Measurements from ENCODE around the gene LY86.

Gene LY86

GRCh38 chr6:6678811-6679210 is 90.3 kb downstream of the LY86 start:
- H4K20me1 ChIP-seq (ENCODE audit: control insufficient read depth, insufficient read depth, low read depth, low read length) = no peaks in the 10 kb centered on the region
- H3K4me2 ChIP-seq (ENCODE audit: low read length) = no peak overlapping the region
- H3K27me3 ChIP-seq (ENCODE audit: control insufficient read depth, low read length) = peaks cover 10% of the 10 kb centered on the region
- no peak overlapping the region for H3K4me3 ChIP-seq (ENCODE audit: low read length)
- H3K4me1 ChIP-seq (ENCODE audit: control insufficient read depth, low read length) = peaks cover 4% of the 10 kb centered on the region
- H3K9me3 ChIP-seq (ENCODE audit: control insufficient read depth, insufficient read depth, low read length) = no peaks in the 10 kb centered on the region
- H3K27ac ChIP-seq (ENCODE audit: low read depth, low read length) = no peak overlapping the region
- H3F3A ChIP-seq (ENCODE audit: control insufficient read depth, insufficient read depth) = no peaks in the 10 kb centered on the region
- H3K79me2 ChIP-seq (ENCODE audit: control insufficient read depth, low read length) = no peaks in the 10 kb centered on the region
- H3K9me2 ChIP-seq (replicated peaks; ENCODE audit: control insufficient read depth, low read length) = no peaks in the 10 kb centered on the region
- no peak for TF ChIP-seq EZH2phosphoT487 (IDR thresholded peaks at IDR 0.05; ENCODE audit: borderline replicate concordance, low read length)
- no peak for TF ChIP-seq CTCF (IDR thresholded peaks at IDR 0.05; ENCODE audit: low read depth, low read length, poor library complexity, severe bottlenecking)
- no peaks in the 10 kb centered on the region for H3K36me3 ChIP-seq (ENCODE audit: control insufficient read depth, low read length)

- Histone ChIP-seq H3K27ac (ENCODE audit: low read depth, low read length) (no peak overlapping the region), H3K27me3 (ENCODE audit: control insufficient read depth, low read length) (peaks cover 18% of the 10 kb centered on the region), H3F3A (ENCODE audit: control insufficient read depth, insufficient read depth) (no peaks in the 10 kb centered on the region), H3K4me3 (ENCODE audit: low read length) (no peak overlapping the region), H3K4me2 (ENCODE audit: low read length) (no peak overlapping the region), H3K79me2 (ENCODE audit: control insufficient read depth, low read length) (no peaks in the 10 kb centered on the region), H3K4me1 (ENCODE audit: control insufficient read depth, low read length) (peaks cover 4% of the 10 kb centered on the region), H3K36me3 (ENCODE audit: control insufficient read depth, low read length) (no peaks in the 10 kb centered on the region), H3K9me2 (replicated peaks; ENCODE audit: control insufficient read depth, low read length) (no peaks in the 10 kb centered on the region), H3K9me3 (ENCODE audit: control insufficient read depth, insufficient read depth, low read length) (no peaks in the 10 kb centered on the region), H4K20me1 (ENCODE audit: control insufficient read depth, insufficient read depth, low read depth, low read length) (no peaks in the 10 kb centered on the region)
- TF ChIP-seq EZH2phosphoT487 (IDR thresholded peaks at IDR 0.05; ENCODE audit: borderline replicate concordance, low read length) = no peak
- TF ChIP-seq CTCF (IDR thresholded peaks at IDR 0.05; ENCODE audit: low read depth, low read length, poor library complexity, severe bottlenecking) = no peak
Measured at GRCh38 chr6:6679633-6680032, 91.1 kb downstream of the LY86 start.

GRCh38 chr6:6680526-6680925 is 92.0 kb downstream of the LY86 start:
- no peaks in the 10 kb centered on the region for H3K9me2 ChIP-seq (replicated peaks; ENCODE audit: control insufficient read depth, low read length)
- H3K79me2 ChIP-seq (ENCODE audit: control insufficient read depth, low read length) = no peaks in the 10 kb centered on the region
- H3K27me3 ChIP-seq (ENCODE audit: control insufficient read depth, low read length) = peaks cover 18% of the 10 kb centered on the region
- no peaks in the 10 kb centered on the region for H3K9me3 ChIP-seq (ENCODE audit: control insufficient read depth, insufficient read depth, low read length)
- no peak overlapping the region for H3K4me2 ChIP-seq (ENCODE audit: low read length)
- H3K27ac ChIP-seq (ENCODE audit: low read depth, low read length) = no peak overlapping the region
- H4K20me1 ChIP-seq (ENCODE audit: control insufficient read depth, insufficient read depth, low read depth, low read length) = no peaks in the 10 kb centered on the region
- H3K4me1 ChIP-seq (ENCODE audit: control insufficient read depth, low read length) = peaks cover 4% of the 10 kb centered on the region
- no peak for TF ChIP-seq CTCF (IDR thresholded peaks at IDR 0.05; ENCODE audit: low read depth, low read length, poor library complexity, severe bottlenecking)
- no peaks in the 10 kb centered on the region for H3F3A ChIP-seq (ENCODE audit: control insufficient read depth, insufficient read depth)
- H3K4me3 ChIP-seq (ENCODE audit: low read length) = no peak overlapping the region
- no peaks in the 10 kb centered on the region for H3K36me3 ChIP-seq (ENCODE audit: control insufficient read depth, low read length)

Measured in DOHH2 (cell line).